Skeletal muscle satellite cell (primary cell): ENCODE results near the gene PSTK.

Experiments used
- H3K27me3 ChIP-seq: 2 replicates; pipeline ENCODE4 v1.7.0; 2013; ENCODE audit warnings: low read length; ENCODE audit not compliant: control insufficient read depth, insufficient read depth
- H3K36me3 ChIP-seq: 2 replicates; pipeline ENCODE4 v1.7.0; 2013; ENCODE audit warnings: mild to moderate bottlenecking, control low read depth, low read length; ENCODE audit not compliant: insufficient read depth
- H3K4me1 ChIP-seq: 2 replicates; pipeline ENCODE4 v1.7.0; 2013; ENCODE audit warnings: low read length; ENCODE audit not compliant: control insufficient read depth, insufficient read depth
- H3K4me2 ChIP-seq: 2 replicates; pipeline ENCODE4 v1.7.0; 2013; ENCODE audit warnings: mild to moderate bottlenecking, low read length
- H3K4me3 ChIP-seq: 2 replicates; pipeline ENCODE4 v1.7.0; 2013; ENCODE audit warnings: low read length
- H3K9ac ChIP-seq: 2 replicates; pipeline ENCODE4 v1.7.0; 2013; ENCODE audit warnings: mild to moderate bottlenecking, low read depth, low read length, moderate library complexity
- H3K9me3 ChIP-seq: replicated peaks from 2 replicates; pipeline ENCODE4 v1.7.0; 2013; ENCODE audit warnings: mild to moderate bottlenecking, control low read depth, low read length

PSTK gene

GRCh38 chr10:123011987-123012386 lies 31.8 kb downstream of the PSTK start:
- Histone ChIP-seq H3K4me2 (no peak overlapping the region), H3K36me3 (no peaks in the 10 kb centered on the region)

GRCh38 chr10:123013456-123014419 lies 33.5 kb downstream of the PSTK start:
- no peak overlapping the region for H3K4me2 ChIP-seq
- H3K4me3 ChIP-seq, result no peak overlapping the region
- no peaks in the 10 kb centered on the region for H3K9me3 ChIP-seq
- H3K4me1 ChIP-seq, result peaks cover 7% of the 10 kb centered on the region
- H3K36me3 ChIP-seq, result no peaks in the 10 kb centered on the region
- no peak overlapping the region for H3K9ac ChIP-seq
- H3K27me3 ChIP-seq, result no peaks in the 10 kb centered on the region

More at GRCh38 chr10:123011987-123012386, 31.8 kb downstream of the PSTK start:
- H3K9me3 ChIP-seq, result no peaks in the 10 kb centered on the region
- peaks cover 13% of the 10 kb centered on the region for H3K4me1 ChIP-seq
- no peaks in the 10 kb centered on the region for H3K27me3 ChIP-seq
- H3K4me3 ChIP-seq, result no peak overlapping the region
- H3K9ac ChIP-seq, result no peak overlapping the region

GRCh38 chr10:123014772-123015171 lies 34.6 kb downstream of the PSTK start:
- Histone ChIP-seq H3K36me3 (no peaks in the 10 kb centered on the region), H3K9me3 (no peaks in the 10 kb centered on the region), H3K4me3 (no peak overlapping the region), H3K4me1 (peaks cover 1% of the 10 kb centered on the region), H3K27me3 (no peaks in the 10 kb centered on the region), H3K4me2 (no peak overlapping the region), H3K9ac (no peak overlapping the region)

GRCh38 chr10:123016228-123016627 lies 36.0 kb downstream of the PSTK start:
- Histone ChIP-seq H3K9me3 (no peaks in the 10 kb centered on the region), H3K4me3 (no peak overlapping the region), H3K4me2 (no peak overlapping the region), H3K4me1 (no peaks in the 10 kb centered on the region), H3K9ac (no peak overlapping the region), H3K27me3 (no peaks in the 10 kb centered on the region), H3K36me3 (no peaks in the 10 kb centered on the region)

GRCh38 chr10:123017421-123018165 lies 37.4 kb downstream of the PSTK start:
- H3K9ac ChIP-seq, result no peak overlapping the region
- no peaks in the 10 kb centered on the region for H3K4me1 ChIP-seq
- H3K4me3 ChIP-seq, result no peak overlapping the region

GRCh38 chr10:123018531-123018930 lies 38.3 kb downstream of the PSTK start:
- Histone ChIP-seq H3K4me1 (no peaks in the 10 kb centered on the region), H3K4me2 (no peak overlapping the region), H3K36me3 (no peaks in the 10 kb centered on the region), H3K9ac (no peak overlapping the region), H3K4me3 (no peak overlapping the region), H3K9me3 (no peaks in the 10 kb centered on the region), H3K27me3 (no peaks in the 10 kb centered on the region)

More at GRCh38 chr10:123017421-123018165, 37.4 kb downstream of the PSTK start:
- no peaks in the 10 kb centered on the region for H3K27me3 ChIP-seq
- no peaks in the 10 kb centered on the region for H3K9me3 ChIP-seq
- no peaks in the 10 kb centered on the region for H3K36me3 ChIP-seq
- no peak overlapping the region for H3K4me2 ChIP-seq

- Histone ChIP-seq H3K4me1 (no peaks in the 10 kb centered on the region), H3K27me3 (no peaks in the 10 kb centered on the region), H3K36me3 (no peaks in the 10 kb centered on the region), H3K4me3 (no peak overlapping the region), H3K4me2 (no peak overlapping the region), H3K9ac (no peak overlapping the region), H3K9me3 (no peaks in the 10 kb centered on the region)
Measured at GRCh38 chr10:123019264-123019663, 39.1 kb downstream of the PSTK start.

GRCh38 chr10:123019941-123020703 lies 39.9 kb downstream of the PSTK start:
- no peak overlapping the region for H3K9ac ChIP-seq
- H3K4me1 ChIP-seq, result no peaks in the 10 kb centered on the region
- H3K27me3 ChIP-seq, result no peaks in the 10 kb centered on the region
- no peaks in the 10 kb centered on the region for H3K36me3 ChIP-seq
- H3K9me3 ChIP-seq, result no peaks in the 10 kb centered on the region
- H3K4me3 ChIP-seq, result no peak overlapping the region
- no peak overlapping the region for H3K4me2 ChIP-seq

GRCh38 chr10:123021517-123021916 lies 41.3 kb downstream of the PSTK start:
- no peak overlapping the region for H3K9ac ChIP-seq
- no peaks in the 10 kb centered on the region for H3K9me3 ChIP-seq
- H3K36me3 ChIP-seq, result no peaks in the 10 kb centered on the region
- no peak overlapping the region for H3K4me2 ChIP-seq
- no peak overlapping the region for H3K4me3 ChIP-seq
- H3K27me3 ChIP-seq, result no peaks in the 10 kb centered on the region
- H3K4me1 ChIP-seq, result no peaks in the 10 kb centered on the region

- Histone ChIP-seq H3K36me3 (no peaks in the 10 kb centered on the region), H3K4me3 (no peak overlapping the region), H3K4me2 (no peak overlapping the region), H3K4me1 (no peaks in the 10 kb centered on the region), H3K9me3 (no peaks in the 10 kb centered on the region), H3K27me3 (no peaks in the 10 kb centered on the region), H3K9ac (no peak overlapping the region)
Measured at GRCh38 chr10:123024540-123024939, 44.3 kb downstream of the PSTK start.

GRCh38 chr10:123026302-123026701 lies 46.1 kb downstream of the PSTK start:
- no peaks in the 10 kb centered on the region for H3K36me3 ChIP-seq
- H3K9me3 ChIP-seq, result no peaks in the 10 kb centered on the region
- H3K4me2 ChIP-seq, result no peak overlapping the region
- no peak overlapping the region for H3K4me3 ChIP-seq
- H3K9ac ChIP-seq, result no peak overlapping the region
- H3K27me3 ChIP-seq, result no peaks in the 10 kb centered on the region
- H3K4me1 ChIP-seq, result no peaks in the 10 kb centered on the region
